ENCODE results near the gene ARHGEF25.

ARHGEF25 gene

GRCh38 chr12:57627501-57628279 lies 16.5 kb downstream of the ARHGEF25 start:
- in situ Hi-C loops (cut with HindIII; ENCODE audit: low sequenced_read_pairs) = no loop called here
- peak; percentile 15 for TF ChIP-seq CTCF (IDR thresholded peaks at IDR 0.05; ENCODE audit: low read depth, low read length)
- no peak for DNase-seq (ENCODE audit: low read depth, low spot score)
- no peak overlapping the region for H3K4me3 ChIP-seq (ENCODE audit: low read depth, low read length)

- H3K4me3 ChIP-seq (ENCODE audit: low read depth, low read length) = no peak overlapping the region
- no peak for DNase-seq (ENCODE audit: low read depth, low spot score)
- TF ChIP-seq CTCF (IDR thresholded peaks at IDR 0.05; ENCODE audit: low read depth, low read length) = no peak
- in situ Hi-C loops (cut with HindIII; ENCODE audit: low sequenced_read_pairs) = no loop called here
Observed at GRCh38 chr12:57628280-57629191, 17.3 kb downstream of the ARHGEF25 start.

GRCh38 chr12:57629897-57630471 lies 18.7 kb downstream of the ARHGEF25 start:
- in situ Hi-C loops (cut with HindIII; ENCODE audit: low sequenced_read_pairs) = no loop called here
- no peak for TF ChIP-seq CTCF (IDR thresholded peaks at IDR 0.05; ENCODE audit: low read depth, low read length)
- DNase-seq (ENCODE audit: low read depth, low spot score) = no peak
- H3K4me3 ChIP-seq (ENCODE audit: low read depth, low read length) = no peak overlapping the region

- no peak for TF ChIP-seq CTCF (IDR thresholded peaks at IDR 0.05; ENCODE audit: low read depth, low read length)
- no peak for DNase-seq (ENCODE audit: low read depth, low spot score)
- no peak overlapping the region for H3K4me3 ChIP-seq (ENCODE audit: low read depth, low read length)
- in situ Hi-C loops (cut with HindIII; ENCODE audit: low sequenced_read_pairs) = no loop called here
Observed at GRCh38 chr12:57630891-57631433, 19.7 kb downstream of the ARHGEF25 start.

- in situ Hi-C loops (cut with HindIII; ENCODE audit: low sequenced_read_pairs) = no loop called here
- no peak for TF ChIP-seq CTCF (IDR thresholded peaks at IDR 0.05; ENCODE audit: low read depth, low read length)
- no peak overlapping the region for H3K4me3 ChIP-seq (ENCODE audit: low read depth, low read length)
Observed at GRCh38 chr12:57631566-57632072, 20.4 kb downstream of the ARHGEF25 start.

More at GRCh38 chr12:57631566-57632072, 20.4 kb downstream of the ARHGEF25 start:
- no peak for DNase-seq (ENCODE audit: low read depth, low spot score)

Measured in astrocyte of the spinal cord (primary cell).